Stimulated activated memory B cell treated with anti-CD40 and anti-IgM and Interleukin-4, amounts not matched to agents 10 μg/mL and 1 μg/mL and 100 μg/mL, for 72 hours (primary cell): ENCODE results near the gene CAMSAP2.

Experiments used
- ATAC-seq: fragments of 150-1000 bp; cut with Tn5 transposase; 2 replicates; pipeline ENCODE4 v1.10.0; 2021
- H3K27ac Mint-ChIP-seq: one replicate; pipeline ENCODE4 v1.8.0; 2022; ENCODE audit warnings: mild to moderate bottlenecking, mixed read lengths
- H3K27me3 Mint-ChIP-seq: one replicate; pipeline ENCODE4 v1.8.0; 2022; ENCODE audit warnings: mixed read lengths
- H3K36me3 Mint-ChIP-seq: one replicate; pipeline ENCODE4 v1.8.0; 2022; ENCODE audit warnings: mixed read lengths
- H3K4me1 Mint-ChIP-seq: one replicate; pipeline ENCODE4 v1.8.0; 2022; ENCODE audit warnings: mixed read lengths
- H3K4me3 Mint-ChIP-seq: one replicate; pipeline ENCODE4 v1.8.0; 2022; ENCODE audit warnings: mild to moderate bottlenecking, moderate library complexity, mixed read lengths
- H3K9me3 Mint-ChIP-seq: one replicate; pipeline ENCODE4 v1.8.0; 2022; ENCODE audit warnings: mixed read lengths

CAMSAP2 gene, protein sequence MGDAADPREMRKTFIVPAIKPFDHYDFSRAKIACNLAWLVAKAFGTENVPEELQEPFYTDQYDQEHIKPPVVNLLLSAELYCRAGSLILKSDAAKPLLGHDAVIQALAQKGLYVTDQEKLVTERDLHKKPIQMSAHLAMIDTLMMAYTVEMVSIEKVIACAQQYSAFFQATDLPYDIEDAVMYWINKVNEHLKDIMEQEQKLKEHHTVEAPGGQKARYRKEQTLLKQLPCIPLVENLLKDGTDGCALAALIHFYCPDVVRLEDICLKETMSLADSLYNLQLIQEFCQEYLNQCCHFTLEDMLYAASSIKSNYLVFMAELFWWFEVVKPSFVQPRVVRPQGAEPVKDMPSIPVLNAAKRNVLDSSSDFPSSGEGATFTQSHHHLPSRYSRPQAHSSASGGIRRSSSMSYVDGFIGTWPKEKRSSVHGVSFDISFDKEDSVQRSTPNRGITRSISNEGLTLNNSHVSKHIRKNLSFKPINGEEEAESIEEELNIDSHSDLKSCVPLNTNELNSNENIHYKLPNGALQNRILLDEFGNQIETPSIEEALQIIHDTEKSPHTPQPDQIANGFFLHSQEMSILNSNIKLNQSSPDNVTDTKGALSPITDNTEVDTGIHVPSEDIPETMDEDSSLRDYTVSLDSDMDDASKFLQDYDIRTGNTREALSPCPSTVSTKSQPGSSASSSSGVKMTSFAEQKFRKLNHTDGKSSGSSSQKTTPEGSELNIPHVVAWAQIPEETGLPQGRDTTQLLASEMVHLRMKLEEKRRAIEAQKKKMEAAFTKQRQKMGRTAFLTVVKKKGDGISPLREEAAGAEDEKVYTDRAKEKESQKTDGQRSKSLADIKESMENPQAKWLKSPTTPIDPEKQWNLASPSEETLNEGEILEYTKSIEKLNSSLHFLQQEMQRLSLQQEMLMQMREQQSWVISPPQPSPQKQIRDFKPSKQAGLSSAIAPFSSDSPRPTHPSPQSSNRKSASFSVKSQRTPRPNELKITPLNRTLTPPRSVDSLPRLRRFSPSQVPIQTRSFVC (N-terminal part only)

DNA sequence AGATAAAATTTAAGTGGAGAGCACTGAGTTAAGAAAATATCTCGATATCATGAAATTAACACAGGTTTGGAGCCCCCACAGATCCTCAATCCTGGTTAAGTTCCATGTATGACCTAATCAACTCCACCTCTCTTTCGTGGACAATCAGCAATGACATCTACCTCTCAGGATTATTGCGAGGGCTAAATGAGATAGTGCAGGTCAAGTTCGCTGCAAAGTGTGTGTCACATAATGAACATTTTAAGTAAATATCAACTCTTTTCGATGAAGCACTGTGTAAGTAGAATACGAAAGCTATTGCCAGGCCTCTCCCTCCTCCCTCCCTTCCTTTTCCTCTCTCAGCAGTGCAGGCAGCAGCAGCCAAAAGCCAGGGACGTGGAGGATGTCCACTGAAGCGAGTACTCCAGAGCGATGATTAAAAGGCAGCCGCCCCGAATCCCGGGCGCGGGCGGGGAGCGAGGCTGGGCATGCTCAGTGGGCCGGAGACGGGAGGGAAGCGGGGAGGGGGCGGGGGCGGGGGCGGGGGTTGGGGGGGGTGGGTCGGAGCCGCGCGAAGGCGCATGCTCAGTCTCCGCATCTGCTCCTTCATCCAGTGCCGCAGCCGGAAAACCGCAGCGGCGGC, at the start of gene CAMSAP2:
TSS of gene CAMSAP2 (plus strand) at position 567 of the 622 bp plus-strand sequence. CDS start 935 bp downstream, outside the sequence.
- H3K36me3 Mint-ChIP-seq = no peaks in the 10 kb centered on the region
- ATAC-seq = peak; percentile 41
- peaks cover 21% of the 10 kb centered on the region for H3K4me1 Mint-ChIP-seq
- H3K9me3 Mint-ChIP-seq = no peaks in the 10 kb centered on the region
- peak within 1 kb of the TSS; percentile 84 for H3K27ac Mint-ChIP-seq
- H3K4me3 Mint-ChIP-seq = peak within 1 kb of the TSS; percentile 93
- peaks cover 18% of the 10 kb centered on the region for H3K27me3 Mint-ChIP-seq

DNA sequence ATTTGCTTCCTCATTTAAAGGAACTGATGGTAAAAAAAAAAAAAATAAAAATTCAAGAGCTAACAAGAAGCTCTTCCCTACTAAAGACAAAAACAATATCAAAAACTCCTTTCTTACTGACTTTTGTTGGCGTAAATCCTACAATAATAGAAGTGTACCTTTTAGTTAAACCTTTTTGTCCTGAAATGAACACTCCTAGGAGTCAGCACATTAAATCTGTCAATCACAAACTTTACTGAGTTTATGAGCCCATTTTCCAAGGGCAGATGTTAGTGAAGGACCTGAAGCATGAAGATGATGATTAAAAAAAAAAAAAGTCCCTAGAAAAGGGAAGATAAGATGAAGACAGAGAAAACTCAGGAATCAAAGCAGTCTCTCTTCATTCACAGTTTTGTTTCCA, 46.4 kb upstream of the CAMSAP2 start:
- no peaks in the 10 kb centered on the region for H3K9me3 Mint-ChIP-seq
- ATAC-seq = no peak

DNA sequence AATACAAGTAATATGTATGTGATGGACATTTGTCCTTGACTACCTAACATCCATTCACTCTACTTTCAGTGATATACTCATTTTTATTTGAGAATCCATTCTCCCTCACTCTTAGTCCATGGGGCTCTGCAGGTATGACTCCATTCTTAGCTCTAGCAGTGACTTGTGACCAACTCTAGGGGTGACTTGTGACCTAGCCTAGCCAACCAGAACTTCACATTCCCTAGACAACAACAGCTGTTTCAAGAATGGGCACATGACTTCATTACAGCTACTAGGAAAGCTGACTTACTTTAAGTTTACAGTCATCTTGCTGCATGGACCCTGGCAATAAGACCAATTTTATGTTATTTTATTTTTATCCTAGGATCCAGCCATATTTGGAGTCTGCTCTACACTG, 45.4 kb upstream of the CAMSAP2 start:
- no peak overlapping the region for H3K4me3 Mint-ChIP-seq
- no peaks in the 10 kb centered on the region for H3K36me3 Mint-ChIP-seq
- no peaks in the 10 kb centered on the region for H3K4me1 Mint-ChIP-seq
- ATAC-seq = no peak
- H3K9me3 Mint-ChIP-seq = no peaks in the 10 kb centered on the region
- H3K27me3 Mint-ChIP-seq = peaks cover 17% of the 10 kb centered on the region
- H3K27ac Mint-ChIP-seq = no peak overlapping the region

More for the DNA sequence above, 46.4 kb upstream of the CAMSAP2 start:
- H3K27ac Mint-ChIP-seq = no peak overlapping the region
- no peak overlapping the region for H3K4me3 Mint-ChIP-seq
- H3K36me3 Mint-ChIP-seq = no peaks in the 10 kb centered on the region
- peaks cover 7% of the 10 kb centered on the region for H3K27me3 Mint-ChIP-seq
- no peaks in the 10 kb centered on the region for H3K4me1 Mint-ChIP-seq

DNA sequence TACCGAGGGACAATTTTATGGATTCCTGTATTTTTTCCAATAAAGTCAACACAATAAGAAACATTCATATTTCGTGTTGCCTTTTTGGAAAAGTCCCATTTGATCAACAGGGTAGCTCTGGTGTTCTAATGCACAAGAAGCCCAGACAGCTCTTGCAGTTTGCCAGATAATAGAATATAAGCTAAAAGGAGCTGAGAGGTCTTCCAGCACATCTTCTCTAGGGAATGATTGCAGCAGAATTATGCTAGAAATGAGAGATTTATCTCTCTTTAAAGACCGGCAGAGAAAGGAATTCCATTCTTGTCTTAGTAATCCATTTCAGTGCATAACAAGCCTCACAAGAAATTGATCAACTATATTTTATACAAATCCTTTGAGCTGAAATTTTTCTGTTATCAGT, 44.0 kb upstream of the CAMSAP2 start:
- H3K4me1 Mint-ChIP-seq = no peaks in the 10 kb centered on the region
- H3K36me3 Mint-ChIP-seq = no peaks in the 10 kb centered on the region
- no peak for ATAC-seq

DNA sequence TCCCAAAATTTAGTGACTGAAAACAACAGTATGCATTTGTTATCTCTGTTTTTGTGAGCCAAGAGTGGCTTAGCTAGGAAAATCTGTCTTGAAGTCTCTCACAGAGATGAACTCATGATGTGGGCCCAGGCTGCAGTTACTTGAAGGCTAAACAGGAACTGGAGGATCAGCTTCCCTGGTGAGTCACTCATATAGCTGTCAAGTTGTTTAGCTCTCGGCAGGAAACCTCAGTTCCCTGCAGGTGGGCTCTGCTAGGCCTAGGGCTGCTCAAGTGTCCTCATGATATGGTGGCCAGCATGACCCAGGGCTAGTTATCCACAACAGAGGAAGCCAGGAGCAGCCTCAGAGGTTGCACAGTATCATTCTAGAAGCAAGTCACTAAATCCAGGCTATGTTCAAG, 38.8 kb upstream of the CAMSAP2 start:
- peaks cover 25% of the 10 kb centered on the region for H3K27me3 Mint-ChIP-seq
- no peaks in the 10 kb centered on the region for H3K36me3 Mint-ChIP-seq
- H3K9me3 Mint-ChIP-seq = no peaks in the 10 kb centered on the region
- no peaks in the 10 kb centered on the region for H3K4me1 Mint-ChIP-seq
- no peak overlapping the region for H3K27ac Mint-ChIP-seq
- no peak for ATAC-seq
- H3K4me3 Mint-ChIP-seq = no peak overlapping the region

More for the DNA sequence above, 44.0 kb upstream of the CAMSAP2 start:
- Mint-ChIP-seq H3K27me3 (peaks cover 25% of the 10 kb centered on the region), H3K9me3 (no peaks in the 10 kb centered on the region), H3K27ac (no peak overlapping the region), H3K4me3 (no peak overlapping the region)

DNA sequence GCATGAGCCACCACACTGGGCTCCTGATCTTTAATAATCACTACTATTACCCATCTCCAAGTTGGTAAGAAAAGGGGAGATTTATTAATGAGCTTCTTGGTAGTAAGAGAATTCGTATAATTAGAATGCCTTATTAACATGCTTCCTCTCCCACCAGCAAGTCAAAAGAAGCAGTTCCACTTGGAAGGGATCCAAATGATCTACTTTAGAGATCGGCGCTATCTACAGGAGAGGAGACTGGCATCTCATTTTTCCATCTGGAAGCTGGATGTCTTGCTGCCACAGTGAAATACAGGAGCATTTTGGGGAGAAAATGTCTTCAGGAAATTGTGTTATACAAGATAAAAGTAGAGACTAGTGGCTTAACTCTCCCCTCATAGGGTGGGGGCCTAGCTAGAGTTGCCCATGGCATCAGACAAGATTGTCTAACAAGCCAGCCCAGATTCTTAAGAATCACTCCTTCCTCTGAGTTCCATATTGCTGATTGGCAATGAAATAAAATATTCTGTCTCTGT, 33.6 kb upstream of the CAMSAP2 start:
- H3K4me1 Mint-ChIP-seq = no peaks in the 10 kb centered on the region
- H3K9me3 Mint-ChIP-seq = no peaks in the 10 kb centered on the region
- no peak overlapping the region for H3K27ac Mint-ChIP-seq
- ATAC-seq = no peak
- H3K36me3 Mint-ChIP-seq = no peaks in the 10 kb centered on the region
- H3K27me3 Mint-ChIP-seq = no peaks in the 10 kb centered on the region
- no peak overlapping the region for H3K4me3 Mint-ChIP-seq

DNA sequence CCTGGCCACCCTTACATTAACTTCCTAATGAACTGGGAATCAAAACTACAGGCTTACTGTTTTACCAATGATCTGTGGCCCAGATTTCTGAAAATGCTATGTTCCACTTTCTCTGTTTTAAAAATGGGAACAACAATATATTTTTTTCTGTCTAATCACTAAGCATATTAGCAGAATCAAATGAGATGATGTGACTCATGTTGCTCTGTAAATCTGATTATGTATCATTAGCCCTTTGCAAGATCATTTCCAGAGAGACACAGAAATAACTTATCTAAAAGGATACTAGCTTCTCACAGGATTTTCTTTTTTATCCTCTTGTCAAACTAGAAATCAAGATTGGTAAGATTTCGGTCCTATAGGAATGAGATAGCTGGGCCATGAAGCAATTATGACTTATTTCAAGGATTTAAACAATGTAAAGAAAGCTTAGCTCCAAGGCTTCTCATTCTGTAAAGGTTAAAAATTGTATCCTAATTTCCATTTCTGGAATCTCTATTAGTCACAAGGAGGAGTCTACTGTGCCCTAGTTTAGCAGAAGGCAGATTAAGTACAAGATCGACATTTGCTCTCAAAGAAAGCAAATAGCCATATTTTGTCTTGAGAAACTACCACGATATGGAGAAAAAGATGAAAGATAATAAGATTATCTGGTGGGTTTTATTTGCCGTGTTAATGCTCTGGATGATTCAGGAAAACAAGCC, 32.4 kb upstream of the CAMSAP2 start:
- no peaks in the 10 kb centered on the region for H3K4me1 Mint-ChIP-seq
- no peak overlapping the region for H3K27ac Mint-ChIP-seq
- no peak for ATAC-seq
- H3K36me3 Mint-ChIP-seq = no peaks in the 10 kb centered on the region
- H3K27me3 Mint-ChIP-seq = no peaks in the 10 kb centered on the region
- no peaks in the 10 kb centered on the region for H3K9me3 Mint-ChIP-seq
- no peak overlapping the region for H3K4me3 Mint-ChIP-seq

DNA sequence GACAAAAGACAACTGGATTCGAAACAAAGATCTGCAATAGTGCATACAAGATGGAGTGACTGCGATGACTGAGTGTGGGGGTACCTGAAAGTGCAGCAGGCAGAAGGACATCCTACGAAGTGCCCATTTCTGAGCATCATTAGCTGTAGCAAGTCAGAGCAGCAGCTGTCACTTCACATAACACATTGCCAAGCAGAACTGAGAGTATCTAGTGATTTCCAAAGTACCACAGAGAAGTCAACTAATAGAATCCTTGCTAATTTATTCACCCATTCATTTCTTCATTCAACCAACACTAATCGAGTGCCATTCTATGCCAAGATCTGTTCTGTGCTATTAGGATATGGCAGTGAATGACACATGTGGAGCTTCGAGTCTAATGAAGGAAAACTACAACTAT, 31.6 kb upstream of the CAMSAP2 start:
- Mint-ChIP-seq H3K27ac (no peak overlapping the region), H3K36me3 (no peaks in the 10 kb centered on the region), H3K4me3 (no peak overlapping the region), H3K9me3 (no peaks in the 10 kb centered on the region), H3K27me3 (no peaks in the 10 kb centered on the region), H3K4me1 (no peaks in the 10 kb centered on the region)
- peak; percentile 68 for ATAC-seq

DNA sequence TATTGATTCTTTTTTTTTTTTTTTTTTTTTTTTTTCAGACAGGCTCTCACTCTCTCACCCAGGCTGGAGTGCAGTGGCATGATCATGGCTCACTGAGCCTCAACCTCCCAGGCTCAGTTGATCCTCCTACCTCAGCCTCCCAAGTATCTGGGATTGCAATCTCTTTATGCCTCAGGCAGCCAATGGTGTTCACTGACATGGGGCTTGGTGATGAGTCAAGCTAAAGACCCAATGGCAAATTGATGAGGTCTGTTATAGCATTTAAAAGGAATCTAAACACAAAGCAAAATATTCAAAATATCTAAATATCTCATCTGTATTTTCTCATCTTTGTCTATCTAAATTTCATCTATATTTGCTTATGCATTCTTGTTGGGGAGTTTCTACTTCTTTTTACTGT, 30.5 kb upstream of the CAMSAP2 start:
- Mint-ChIP-seq H3K36me3 (no peaks in the 10 kb centered on the region), H3K4me3 (no peak overlapping the region), H3K27ac (no peak overlapping the region), H3K4me1 (no peaks in the 10 kb centered on the region), H3K27me3 (no peaks in the 10 kb centered on the region), H3K9me3 (no peaks in the 10 kb centered on the region)
- no peak for ATAC-seq

DNA sequence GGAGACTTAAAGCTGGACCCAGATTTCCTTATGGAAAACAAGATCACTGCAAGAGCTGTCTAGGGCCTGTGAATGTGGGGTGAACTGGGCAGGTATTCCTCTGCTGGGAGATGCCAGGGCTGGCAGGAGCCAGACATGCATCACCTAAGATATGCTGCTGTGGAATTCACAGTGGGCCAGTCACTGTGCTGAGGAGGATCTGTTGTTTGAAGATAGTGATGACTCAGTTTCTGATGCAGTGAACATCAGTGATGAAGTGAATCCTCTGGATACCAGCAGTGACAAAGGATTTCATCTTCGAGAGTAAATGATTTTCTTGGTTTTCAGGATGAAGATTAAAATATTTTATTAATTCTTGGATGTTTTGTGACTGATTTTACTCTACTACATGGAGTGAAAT, 29.9 kb upstream of the CAMSAP2 start:
- H3K27ac Mint-ChIP-seq = no peak overlapping the region
- no peaks in the 10 kb centered on the region for H3K36me3 Mint-ChIP-seq
- no peak for ATAC-seq
- no peaks in the 10 kb centered on the region for H3K27me3 Mint-ChIP-seq
- H3K9me3 Mint-ChIP-seq = no peaks in the 10 kb centered on the region
- no peak overlapping the region for H3K4me3 Mint-ChIP-seq
- no peaks in the 10 kb centered on the region for H3K4me1 Mint-ChIP-seq

DNA sequence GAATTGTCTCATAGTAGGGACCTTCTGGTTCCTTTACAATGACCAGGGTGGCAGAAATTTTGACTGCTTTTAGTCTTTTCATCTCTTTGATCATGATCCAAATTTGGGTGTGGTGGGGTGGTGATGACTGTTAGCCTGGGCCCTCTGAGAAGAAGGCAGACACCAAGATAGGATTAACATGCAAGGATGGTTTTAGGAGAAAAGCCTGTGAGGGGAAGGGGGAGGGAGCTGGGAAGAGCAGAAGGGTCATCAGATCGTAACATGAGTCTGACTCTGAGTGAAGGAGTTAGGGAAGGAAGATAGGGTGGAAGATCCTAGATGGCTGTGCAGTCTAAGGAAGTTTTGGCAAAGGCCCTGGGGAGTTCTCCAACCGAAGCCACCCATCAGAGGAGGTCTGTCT, 28.5 kb upstream of the CAMSAP2 start:
- Mint-ChIP-seq H3K36me3 (no peaks in the 10 kb centered on the region), H3K4me3 (no peak overlapping the region), H3K27ac (no peak overlapping the region), H3K4me1 (no peaks in the 10 kb centered on the region), H3K27me3 (peaks cover 1% of the 10 kb centered on the region), H3K9me3 (no peaks in the 10 kb centered on the region)
- ATAC-seq = no peak

DNA sequence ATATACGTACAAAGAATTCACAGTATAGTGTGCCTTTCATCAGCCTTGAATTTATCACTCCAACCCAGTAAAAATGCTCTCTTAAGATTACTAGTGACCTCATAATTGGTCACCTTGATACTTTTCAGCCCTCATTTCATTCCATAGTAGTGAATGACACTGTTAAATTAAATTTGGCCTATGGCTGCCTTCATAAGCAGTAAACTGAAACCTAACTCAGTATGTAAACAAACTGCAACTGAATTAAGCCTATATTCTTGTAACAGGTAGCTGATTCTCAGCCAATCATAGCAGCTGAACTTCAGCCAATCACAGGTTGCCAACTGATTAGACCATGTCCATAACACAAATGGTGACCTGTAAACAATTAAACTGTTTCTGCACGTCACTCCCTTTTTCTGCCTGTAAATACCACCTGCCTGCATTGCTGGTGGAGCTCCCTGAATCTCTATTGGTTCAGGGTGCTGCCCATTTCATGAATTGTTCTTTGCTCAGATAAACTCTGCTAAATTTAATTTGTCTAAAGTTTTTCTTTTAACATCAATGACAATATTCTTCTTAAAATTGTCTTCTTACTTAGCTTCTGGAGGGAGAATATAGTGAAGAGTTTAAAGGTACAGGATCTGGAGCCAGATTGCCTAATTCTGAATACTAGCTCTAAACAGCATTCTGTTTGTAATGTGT, 24.0 kb upstream of the CAMSAP2 start:
- H3K4me1 Mint-ChIP-seq = no peaks in the 10 kb centered on the region
- peaks cover 17% of the 10 kb centered on the region for H3K27me3 Mint-ChIP-seq
- H3K36me3 Mint-ChIP-seq = no peaks in the 10 kb centered on the region
- H3K9me3 Mint-ChIP-seq = no peaks in the 10 kb centered on the region
- no peak for ATAC-seq
- no peak overlapping the region for H3K27ac Mint-ChIP-seq
- no peak overlapping the region for H3K4me3 Mint-ChIP-seq

DNA sequence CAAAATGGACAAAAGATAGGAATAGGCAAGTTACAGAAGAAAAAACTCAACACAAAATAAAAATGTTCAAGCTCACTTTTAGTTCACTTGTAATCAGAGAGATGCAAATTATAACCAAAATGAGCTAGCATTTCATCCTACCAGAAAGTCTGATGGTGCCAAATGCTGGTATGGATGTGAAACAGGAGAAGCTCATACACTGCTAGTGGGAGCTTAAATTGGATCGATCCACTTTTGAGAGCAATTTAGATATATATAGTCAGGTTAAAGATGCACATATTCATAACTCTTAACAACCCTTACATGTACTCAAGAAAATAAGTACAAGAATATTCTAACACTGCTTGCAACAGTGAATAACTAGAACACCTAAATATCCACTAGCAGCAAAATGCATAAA, 18.5 kb upstream of the CAMSAP2 start:
- H3K4me1 Mint-ChIP-seq = no peaks in the 10 kb centered on the region
- peaks cover 33% of the 10 kb centered on the region for H3K27me3 Mint-ChIP-seq
- no peak overlapping the region for H3K27ac Mint-ChIP-seq
- H3K4me3 Mint-ChIP-seq = no peak overlapping the region
- no peaks in the 10 kb centered on the region for H3K9me3 Mint-ChIP-seq
- ATAC-seq = no peak
- no peaks in the 10 kb centered on the region for H3K36me3 Mint-ChIP-seq

DNA sequence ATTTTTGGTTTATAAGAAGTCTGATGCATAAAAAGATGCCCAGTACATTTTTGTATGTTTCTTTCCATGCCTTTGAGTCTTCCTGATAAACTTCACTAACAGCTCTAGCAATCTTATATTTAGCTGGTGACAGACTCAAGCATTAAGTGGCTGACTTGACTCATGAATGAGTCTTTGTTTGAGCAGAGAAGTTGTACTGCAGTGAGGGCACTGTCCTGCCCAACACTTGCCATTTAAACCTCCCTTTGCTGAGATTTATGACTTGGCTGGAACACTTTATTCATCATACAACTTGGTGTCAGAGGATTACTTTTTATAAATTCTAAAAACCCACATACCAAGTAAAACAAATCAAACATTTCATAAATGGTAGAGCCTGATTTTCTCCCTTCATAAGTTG, 14.6 kb upstream of the CAMSAP2 start:
- no peak overlapping the region for H3K27ac Mint-ChIP-seq
- no peak for ATAC-seq
- H3K4me3 Mint-ChIP-seq = no peak overlapping the region
- no peaks in the 10 kb centered on the region for H3K4me1 Mint-ChIP-seq
- H3K9me3 Mint-ChIP-seq = no peaks in the 10 kb centered on the region
- peaks cover 17% of the 10 kb centered on the region for H3K27me3 Mint-ChIP-seq
- no peaks in the 10 kb centered on the region for H3K36me3 Mint-ChIP-seq
